CD8-positive, alpha-beta memory T cell (primary cell): ENCODE data around the gene ANKRD55. TPM values are rescaled to one million over a fixed set of nuclear protein-coding genes. Genes with fewer than 3 reads are reported as not detected.
"Not testable (repeated sequence)": the region's sequence is repeated elsewhere in the genome, so short reads cannot be mapped to it uniquely, and the experiment has no call there.

Experiments
- CTCF ChIA-PET: fragments of 350-600 bp; sonication (Branson Sonifier 250); formaldehyde crosslinking; loops from one replicate; lab custom pipeline; 2021; ENCODE audit warnings: antibody characterized with exemption; lab: Charles Lee
- POLR2A ChIA-PET: fragments of 350-600 bp; sonication (Branson Sonifier 250); formaldehyde crosslinking; loops from one replicate; lab custom pipeline; 2021; ENCODE audit warnings: antibody characterized with exemption; lab: Charles Lee
- DNase-seq, 5 donors: peaks; one replicate each; pipeline versions ENCODE4 v3.0.0 to v3.0.0-alpha.2; 2020 to 2022; ENCODE audit warnings: mixed read lengths in 1 of 5
- H3K27ac ChIP-seq: one replicate; pipeline ENCODE4 v1.7.0; 2013; ENCODE audit warnings: low read depth, mild to moderate bottlenecking, low read length, moderate library complexity
- H3K27me3 ChIP-seq: 2 replicates; pipeline ENCODE4 v1.7.0; 2013; ENCODE audit warnings: low read length, mild to moderate bottlenecking; ENCODE audit not compliant: insufficient read depth, poor library complexity, severe bottlenecking
- H3K36me3 ChIP-seq: 2 replicates; pipeline ENCODE4 v1.7.0; 2013; ENCODE audit warnings: mild to moderate bottlenecking, low read length, moderate library complexity; ENCODE audit not compliant: insufficient read depth
- H3K4me1 ChIP-seq: 2 replicates; pipeline ENCODE4 v1.7.0; 2013; ENCODE audit warnings: mild to moderate bottlenecking, low read length, moderate library complexity; ENCODE audit not compliant: insufficient read depth
- H3K4me3 ChIP-seq: 2 replicates; pipeline ENCODE4 v1.7.0; 2013; ENCODE audit warnings: mild to moderate bottlenecking, low read length
- H3K9me3 ChIP-seq: 2 replicates; pipeline ENCODE4 v1.7.0; 2013; ENCODE audit warnings: mild to moderate bottlenecking, low read length
- H3K27ac Mint-ChIP-seq, 8 donors: one replicate each; pipeline ENCODE4 v1.8.0; 2020 to 2021; ENCODE audit warnings: mixed read lengths in 8 of 8, mild to moderate bottlenecking in 6 of 8, inconsistent platforms in 3 of 8, moderate library complexity in 3 of 8
- H3K27me3 Mint-ChIP-seq, 2 donors: one replicate each; pipeline ENCODE4 v1.8.0; 2020 to 2021; ENCODE audit warnings: mixed read lengths in 2 of 2, mild to moderate bottlenecking in 1 of 2, moderate library complexity in 1 of 2
- H3K36me3 Mint-ChIP-seq, 3 donors: one replicate each; pipeline ENCODE4 v1.8.0; 2020 to 2021; ENCODE audit warnings: mixed read lengths in 3 of 3, inconsistent platforms in 1 of 3, mild to moderate bottlenecking in 1 of 3
- H3K4me1 Mint-ChIP-seq, 3 donors: one replicate each; pipeline ENCODE4 v1.8.0; 2020 to 2021; ENCODE audit warnings: mixed read lengths in 3 of 3, inconsistent platforms in 1 of 3, mild to moderate bottlenecking in 1 of 3
- H3K4me3 Mint-ChIP-seq, 7 donors: one replicate each; pipeline ENCODE4 v1.8.0; 2020 to 2021; ENCODE audit warnings: mixed read lengths in 7 of 7, mild to moderate bottlenecking in 6 of 7, moderate library complexity in 4 of 7, inconsistent platforms in 2 of 7
- H3K9me3 Mint-ChIP-seq, 5 donors: one replicate each; pipeline ENCODE4 v1.8.0; 2020 to 2022; ENCODE audit warnings: mixed read lengths in 5 of 5, mild to moderate bottlenecking in 3 of 5, moderate library complexity in 2 of 5, inconsistent platforms in 1 of 5
- polyA plus RNA-seq: library from polyadenylated mRNA; unstranded; fragments of 300-500 nt; fragmentation: Illumina TruSeq; gene quantifications from one replicate; pipeline ENCODE4 v1.2.3, GENCODE V29; 2021
- total RNA-seq, 2 experiments: library from RNA; stranded (reverse); gene quantifications; one replicate each; pipeline ENCODE4 v1.2.3, GENCODE V29; 2021

Gene ANKRD55
- total and polyA plus RNA-seq, 3 experiments from 2014 or later, result not detected

DNA sequence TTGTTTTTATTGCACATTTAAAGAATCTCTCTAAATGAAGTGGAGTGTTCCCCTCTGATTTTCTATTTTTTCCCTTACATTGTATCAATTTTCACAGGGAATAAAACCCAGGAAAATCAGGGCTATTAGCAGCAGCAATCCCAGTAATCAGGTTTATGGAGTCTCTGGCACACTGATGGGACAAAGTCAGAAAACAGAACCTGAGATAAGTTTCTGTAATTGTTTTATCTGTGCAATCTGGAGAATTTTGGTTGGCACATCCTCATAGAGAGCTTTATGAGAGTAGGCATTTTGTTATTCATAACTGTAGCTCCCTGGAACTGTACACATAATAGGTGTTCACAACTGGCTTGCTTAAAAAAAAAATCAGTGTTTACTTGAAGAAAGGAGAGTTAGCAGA lies 141.5 kb downstream of the ANKRD55 start:
- CTCF ChIA-PET, result no interaction called here
- POLR2A ChIA-PET, result no interaction called here
- H3K36me3 Mint-ChIP-seq, result no peaks in the 10 kb centered on the region
- no peaks in the 10 kb centered on the region for H3K9me3 Mint-ChIP-seq
- no peak for DNase-seq
- no peak overlapping the region for H3K27ac ChIP-seq
- H3K36me3 ChIP-seq, result no peaks in the 10 kb centered on the region
- H3K4me1 Mint-ChIP-seq, result peaks cover 15 to 33% (median 27%) of the 10 kb centered on the region in 3 donors
- H3K4me1 ChIP-seq, result peaks cover 62% of the 10 kb centered on the region
- peak overlapping the region in 1 of 8 donors; percentile 24 for H3K27ac Mint-ChIP-seq
- H3K27me3 Mint-ChIP-seq, result peaks cover 0 to under 1% of the 10 kb centered on the region in 2 donors
- no peak overlapping the region for H3K4me3 Mint-ChIP-seq
- no peaks in the 10 kb centered on the region for H3K9me3 ChIP-seq
- no peaks in the 10 kb centered on the region for H3K27me3 ChIP-seq
- peak overlapping the region; percentile 30 for H3K4me3 ChIP-seq

DNA sequence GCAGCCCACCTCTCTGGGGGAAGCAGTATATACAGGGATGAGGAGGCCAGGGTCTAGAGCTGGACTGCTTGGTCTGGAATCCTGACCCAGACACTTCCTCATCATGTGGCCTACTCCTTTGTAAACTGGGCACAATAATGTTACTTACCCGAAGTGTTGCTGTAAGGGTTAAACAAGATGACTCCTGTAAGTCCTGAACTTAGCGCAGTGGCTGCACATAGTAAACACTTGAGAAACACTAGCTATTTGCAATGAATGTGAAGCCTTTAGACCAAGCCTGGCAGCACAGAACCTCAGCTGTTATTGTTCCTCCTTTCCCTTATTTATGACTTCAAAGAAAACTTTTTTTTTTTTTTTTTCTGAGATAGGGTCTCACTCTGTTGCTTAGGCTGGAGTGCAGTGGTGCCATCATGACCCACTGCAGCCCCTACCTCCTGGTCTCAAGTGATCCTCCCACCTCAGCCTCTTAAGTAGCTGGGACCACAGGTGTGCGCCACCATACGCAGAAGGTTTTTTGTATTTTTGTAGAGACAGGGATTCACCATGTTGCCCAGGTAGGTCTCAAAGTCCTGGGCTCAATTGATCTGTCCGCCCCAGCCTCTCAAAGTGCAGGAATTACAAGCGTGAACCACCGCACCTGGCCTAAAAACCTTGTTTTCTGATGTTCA lies 142.2 kb downstream of the ANKRD55 start:
- DNase-seq, result no peak
- H3K36me3 ChIP-seq, result no peaks in the 10 kb centered on the region
- ChIA-PET POLR2A (no interaction called here), CTCF (no interaction called here)
- Mint-ChIP-seq H3K36me3 (no peaks in the 10 kb centered on the region), H3K27me3 (peaks cover 0 to 4% of the 10 kb centered on the region in 2 donors), H3K27ac (peak overlapping the region in 1 of 8 donors; percentile 0), H3K4me3 (no peak overlapping the region), H3K4me1 (peaks cover 15 to 32% (median 26%) of the 10 kb centered on the region in 3 donors), H3K9me3 (no peaks in the 10 kb centered on the region)
- no peak overlapping the region for H3K27ac ChIP-seq
- H3K9me3 ChIP-seq, result no peaks in the 10 kb centered on the region
- H3K4me3 ChIP-seq, result no peak overlapping the region
- H3K4me1 ChIP-seq, result peaks cover 58% of the 10 kb centered on the region
- no peaks in the 10 kb centered on the region for H3K27me3 ChIP-seq

DNA sequence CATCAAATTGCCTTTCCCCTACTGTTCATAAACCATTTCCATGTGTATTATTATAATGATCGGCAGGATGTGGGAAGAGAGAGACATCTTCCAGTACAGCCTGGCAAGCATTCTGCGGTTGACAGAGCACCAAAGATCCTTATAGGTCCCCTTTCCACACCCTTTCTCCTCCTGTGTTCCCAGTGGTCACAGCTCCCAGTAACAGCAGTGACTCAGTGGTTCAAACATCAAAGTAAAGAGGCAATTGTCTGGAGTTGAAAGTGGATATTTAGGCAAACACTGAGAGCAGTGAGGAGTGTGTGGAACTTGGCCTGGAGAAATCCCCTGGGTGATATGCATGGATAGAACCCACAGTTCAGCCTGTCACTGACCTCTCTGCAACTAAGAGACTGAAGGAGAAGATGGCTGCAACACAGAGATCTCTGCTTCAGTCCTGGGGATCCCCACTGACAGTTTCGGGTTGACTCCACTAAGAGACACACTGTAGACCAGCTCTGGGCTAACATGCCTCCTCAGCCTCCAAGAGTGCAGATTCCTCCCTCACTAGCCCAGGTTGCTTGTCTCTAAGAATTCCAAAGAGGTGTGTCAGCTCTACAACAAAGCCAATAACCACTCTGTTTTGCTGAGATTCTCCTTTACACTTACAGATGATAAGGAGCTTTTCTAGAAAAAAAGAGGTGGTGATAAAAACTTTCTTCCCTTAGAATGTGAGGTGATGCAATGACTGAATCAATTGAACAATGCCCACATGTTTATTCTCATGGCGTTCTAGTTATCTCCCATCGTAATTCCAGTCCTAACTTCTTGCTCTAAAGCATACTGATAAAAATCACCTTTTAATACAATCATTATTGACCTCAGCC lies 143.9 kb downstream of the ANKRD55 start:
- Mint-ChIP-seq H3K27ac (no peak overlapping the region), H3K27me3 (peaks cover 0 to 4% of the 10 kb centered on the region in 2 donors), H3K4me1 (peaks cover 11 to 23% (median 18%) of the 10 kb centered on the region in 3 donors), H3K36me3 (no peaks in the 10 kb centered on the region), H3K9me3 (no peaks in the 10 kb centered on the region), H3K4me3 (no peak overlapping the region)
- POLR2A ChIA-PET, result no interaction called here
- Histone ChIP-seq H3K9me3 (no peaks in the 10 kb centered on the region), H3K27me3 (no peaks in the 10 kb centered on the region), H3K4me1 (peaks cover 51% of the 10 kb centered on the region), H3K36me3 (no peaks in the 10 kb centered on the region), H3K4me3 (no peak overlapping the region), H3K27ac (no peak overlapping the region)
- DNase-seq, result no peak
- CTCF ChIA-PET, result no interaction called here

DNA sequence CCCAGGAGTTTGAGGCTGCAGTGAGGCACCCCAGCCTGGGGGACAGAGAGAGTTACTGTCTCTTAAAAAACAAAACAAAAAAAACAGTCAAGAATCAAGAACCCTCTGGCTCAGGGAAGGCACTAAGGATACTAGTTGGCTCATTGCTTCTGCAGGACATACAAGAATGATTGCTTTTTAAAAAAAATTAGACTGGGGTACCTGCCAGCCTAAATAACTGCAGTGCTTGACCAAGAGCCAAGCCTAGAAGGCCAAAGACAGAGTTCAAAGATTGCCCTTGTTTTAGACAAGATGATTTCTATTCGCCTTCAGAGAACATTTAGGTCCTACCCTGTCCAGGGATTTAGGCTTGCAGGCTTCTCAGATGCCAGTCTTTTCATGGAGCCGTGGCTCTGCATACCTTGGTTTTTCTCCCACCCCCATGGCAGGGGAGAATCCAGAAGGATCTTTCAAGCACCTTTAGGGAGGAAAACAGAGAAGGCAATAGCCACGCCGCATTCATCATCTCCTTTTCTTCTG lies 144.6 kb downstream of the ANKRD55 start:
- Histone ChIP-seq H3K4me1 (peaks cover 44% of the 10 kb centered on the region), H3K27me3 (no peaks in the 10 kb centered on the region), H3K27ac (no peak overlapping the region), H3K9me3 (no peaks in the 10 kb centered on the region), H3K4me3 (no peak overlapping the region), H3K36me3 (no peaks in the 10 kb centered on the region)
- H3K9me3 Mint-ChIP-seq, result no peaks in the 10 kb centered on the region
- DNase-seq, result no peak
- H3K27me3 Mint-ChIP-seq, result peaks cover 0 to 4% of the 10 kb centered on the region in 2 donors
- H3K4me3 Mint-ChIP-seq, result no peak overlapping the region
- ChIA-PET CTCF (no interaction called here), POLR2A (no interaction called here)
- H3K36me3 Mint-ChIP-seq, result no peaks in the 10 kb centered on the region
- H3K4me1 Mint-ChIP-seq, result peaks cover 11 to 20% (median 17%) of the 10 kb centered on the region in 3 donors
- no peak overlapping the region for H3K27ac Mint-ChIP-seq

DNA sequence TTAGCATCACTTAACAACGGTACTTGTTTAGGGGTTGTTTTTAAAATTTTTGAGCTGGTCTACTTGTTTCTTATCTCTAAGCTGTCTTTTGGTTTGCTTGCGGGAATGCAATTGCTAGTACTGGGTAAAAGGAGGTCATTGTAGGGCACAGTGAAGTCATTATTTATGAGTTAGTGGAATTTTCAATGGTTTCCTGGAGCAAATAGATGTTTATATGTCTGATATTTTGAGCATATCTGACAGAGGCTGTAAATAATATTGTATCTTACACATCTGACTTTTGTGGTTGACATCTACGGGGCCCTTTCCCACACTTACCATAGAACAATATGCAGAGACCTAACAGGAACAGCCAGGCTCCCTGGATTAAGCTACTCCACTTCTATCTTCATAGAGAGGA lies 147.9 kb downstream of the ANKRD55 start:
- Histone ChIP-seq H3K36me3 (no peaks in the 10 kb centered on the region), H3K27ac (no peak overlapping the region), H3K27me3 (no peaks in the 10 kb centered on the region), H3K4me3 (no peak overlapping the region), H3K4me1 (peaks cover 45% of the 10 kb centered on the region), H3K9me3 (no peaks in the 10 kb centered on the region)
- Mint-ChIP-seq H3K4me3 (no peak overlapping the region), H3K27me3 (peaks cover 0 to 4% of the 10 kb centered on the region in 2 donors), H3K36me3 (no peaks in the 10 kb centered on the region), H3K9me3 (no peaks in the 10 kb centered on the region), H3K4me1 (peaks cover 14 to 25% (median 21%) of the 10 kb centered on the region in 3 donors), H3K27ac (peak overlapping the region in 1 of 8 donors; percentile 14)
- ChIA-PET CTCF (no interaction called here), POLR2A (no interaction called here)
- no peak for DNase-seq

DNA sequence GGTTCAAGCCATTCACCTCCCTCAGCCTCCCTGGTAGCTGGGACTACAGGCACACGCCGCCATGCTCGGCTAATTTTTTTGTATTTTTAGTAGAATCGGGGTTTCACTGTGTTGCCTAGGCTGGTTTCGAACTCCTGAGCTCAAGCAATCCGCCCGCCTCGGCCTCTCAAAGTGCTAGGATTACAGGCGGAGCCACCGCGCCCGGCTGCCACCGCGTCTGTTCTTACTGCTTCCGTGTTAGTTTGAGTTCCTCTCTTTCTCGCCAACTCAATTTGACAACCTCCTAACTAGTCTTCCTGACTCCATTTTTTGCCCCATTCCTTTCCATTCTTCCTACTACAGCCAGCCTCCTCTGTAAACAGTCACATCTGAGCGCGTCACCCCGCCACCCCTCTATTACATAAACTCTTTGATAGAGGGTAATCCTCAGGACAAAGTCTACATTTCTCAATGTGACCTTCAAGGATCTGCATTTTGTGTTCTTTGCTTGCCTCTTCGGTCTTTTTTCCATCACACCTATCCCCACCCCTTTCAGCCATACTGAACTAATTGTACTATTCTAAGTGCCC lies 149.8 kb downstream of the ANKRD55 start:
- Mint-ChIP-seq H3K4me1 (peaks cover 14 to 25% (median 21%) of the 10 kb centered on the region in 3 donors), H3K27me3 (peaks cover 0 to 4% of the 10 kb centered on the region in 2 donors), H3K36me3 (no peaks in the 10 kb centered on the region), H3K9me3 (no peaks in the 10 kb centered on the region), H3K27ac (no peak overlapping the region), H3K4me3 (no peak overlapping the region)
- no peaks in the 10 kb centered on the region for H3K36me3 ChIP-seq
- H3K4me1 ChIP-seq, result peaks cover 33% of the 10 kb centered on the region
- ChIA-PET CTCF (no interaction called here), POLR2A (no interaction called here)
- no peaks in the 10 kb centered on the region for H3K27me3 ChIP-seq
- H3K27ac ChIP-seq, result no peak overlapping the region
- no peaks in the 10 kb centered on the region for H3K9me3 ChIP-seq
- no peak overlapping the region for H3K4me3 ChIP-seq
- DNase-seq, result no peak

DNA sequence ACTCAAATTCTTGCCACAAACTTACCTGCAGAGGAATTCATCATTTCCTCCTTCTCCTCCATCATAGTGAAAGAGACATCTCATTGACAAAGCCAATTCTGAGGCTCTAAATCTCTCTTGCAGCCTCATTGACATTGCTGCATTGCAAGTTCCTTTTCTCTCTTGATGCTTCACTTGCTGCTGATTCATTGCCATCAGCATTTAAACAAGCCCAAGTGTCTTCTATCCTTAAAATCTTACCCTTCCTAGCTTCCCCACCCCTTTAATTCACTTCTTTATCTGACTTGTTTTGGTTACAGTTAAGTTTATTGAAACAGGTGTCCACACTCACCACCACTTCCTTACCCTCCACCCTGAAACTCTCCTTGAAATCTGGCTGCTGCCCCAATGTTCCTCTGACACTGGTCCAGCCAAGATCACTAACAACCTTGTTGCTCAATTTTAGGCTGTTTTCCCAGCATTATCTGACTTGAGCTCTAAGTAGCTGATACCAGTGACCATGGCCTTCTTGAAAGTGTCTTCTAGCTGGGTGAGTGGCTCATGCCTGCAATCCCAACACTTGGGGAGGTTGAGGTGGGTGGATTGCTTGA lies 152.0 kb downstream of the ANKRD55 start:
- H3K36me3 ChIP-seq, H3K27me3 Mint-ChIP-seq, H3K4me3 ChIP-seq, H3K27me3 ChIP-seq, H3K36me3 Mint-ChIP-seq, H3K4me3 Mint-ChIP-seq, H3K9me3 ChIP-seq, H3K27ac ChIP-seq, CTCF ChIA-PET, H3K9me3 Mint-ChIP-seq: not testable (repeated sequence)
- peak in 1 of 5 donors; percentile 29 for DNase-seq
- peaks cover 14 to 25% (median 21%) of the 10 kb centered on the region in 3 donors for H3K4me1 Mint-ChIP-seq
- H3K4me1 ChIP-seq, result peaks cover 33% of the 10 kb centered on the region
- POLR2A ChIA-PET, result interaction anchor here (0.6 kb wide), 1 partner anchor 50 kb away, joined by 3 read pairs; no protein-coding TSS in a partner anchor
- H3K27ac Mint-ChIP-seq, result peak overlapping the region in 6 of 8 donors; percentile 0 to 47 (median 16)
